ENCODE measurements around the gene ASPA. TPM values are rescaled to one million over a fixed set of nuclear protein-coding genes. Genes with fewer than 3 reads are reported as not detected.
A peak's percentile ranks its signal among the peaks of the same experiment; 100 is the strongest.
"Not testable (repeated sequence)": the region's sequence is repeated elsewhere in the genome, so short reads cannot be mapped to it uniquely, and the experiment has no call there.

ASPA gene
- total RNA-seq, 4 donors from 2014 or later, result 0.89 to 4.8 (median 1.4) TPM

DNA sequence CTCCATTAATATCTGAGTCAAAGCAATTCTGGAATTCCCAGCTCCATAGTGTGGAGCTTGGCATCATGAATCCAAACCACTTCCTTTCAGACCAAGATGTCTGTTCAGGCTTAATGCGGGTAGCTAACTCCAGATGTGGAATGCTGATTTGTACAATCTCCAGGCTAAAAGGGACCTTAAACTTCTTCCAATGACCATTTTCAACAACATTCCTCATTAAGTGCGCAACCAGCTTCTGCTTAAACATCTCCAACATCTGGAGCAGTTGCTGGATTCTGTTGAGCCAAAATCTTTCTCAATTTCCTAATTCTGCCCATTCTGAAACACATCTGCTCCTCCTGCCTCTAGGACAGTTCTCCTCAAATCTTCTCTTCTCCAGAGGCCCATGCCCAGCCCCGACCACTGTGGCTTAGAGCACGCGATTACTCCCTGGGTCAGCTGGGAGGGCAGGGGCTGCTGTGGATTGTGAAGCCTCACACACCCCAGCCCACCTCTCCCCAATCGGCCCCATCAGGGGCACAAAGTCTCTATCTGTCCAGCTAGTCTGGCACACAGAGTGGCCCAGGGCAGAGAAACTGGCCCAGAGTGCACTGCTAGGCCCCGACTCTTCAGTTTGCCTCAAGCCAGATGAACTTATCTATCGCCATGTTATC, 36.2 kb downstream of the ASPA start:
- Histone ChIP-seq H3K27me3 (no peaks in the 10 kb centered on the region), H3K4me3 (peak overlapping the region; percentile 29 to 54 (median 36)), H3K9me3 (no peaks in the 10 kb centered on the region), H3K27ac (peak overlapping the region; percentile 83 to 92 (median 88)), H3K4me1 (peaks cover 24 to 37% of the 10 kb centered on the region in 2 donors), H3K36me3 (no peaks in the 10 kb centered on the region)
- intact Hi-C loops (cut with DNase I; ENCODE audit: low total_unique reads) (loop anchor here (2.0 to 10.0 kb wide), 2 partner anchors 45 to 123 kb away; partner anchors contain the start of genes CTNS, SHPK and TRPV3), in situ Hi-C loops (cut with MboI; ENCODE audit: low sequenced_read_pairs in 4 of 4) (no loop called here)
- DNase-seq (no peak), ATAC-seq (peak; percentile 7 to 21)
- TF ChIP-seq, protein P1, sequence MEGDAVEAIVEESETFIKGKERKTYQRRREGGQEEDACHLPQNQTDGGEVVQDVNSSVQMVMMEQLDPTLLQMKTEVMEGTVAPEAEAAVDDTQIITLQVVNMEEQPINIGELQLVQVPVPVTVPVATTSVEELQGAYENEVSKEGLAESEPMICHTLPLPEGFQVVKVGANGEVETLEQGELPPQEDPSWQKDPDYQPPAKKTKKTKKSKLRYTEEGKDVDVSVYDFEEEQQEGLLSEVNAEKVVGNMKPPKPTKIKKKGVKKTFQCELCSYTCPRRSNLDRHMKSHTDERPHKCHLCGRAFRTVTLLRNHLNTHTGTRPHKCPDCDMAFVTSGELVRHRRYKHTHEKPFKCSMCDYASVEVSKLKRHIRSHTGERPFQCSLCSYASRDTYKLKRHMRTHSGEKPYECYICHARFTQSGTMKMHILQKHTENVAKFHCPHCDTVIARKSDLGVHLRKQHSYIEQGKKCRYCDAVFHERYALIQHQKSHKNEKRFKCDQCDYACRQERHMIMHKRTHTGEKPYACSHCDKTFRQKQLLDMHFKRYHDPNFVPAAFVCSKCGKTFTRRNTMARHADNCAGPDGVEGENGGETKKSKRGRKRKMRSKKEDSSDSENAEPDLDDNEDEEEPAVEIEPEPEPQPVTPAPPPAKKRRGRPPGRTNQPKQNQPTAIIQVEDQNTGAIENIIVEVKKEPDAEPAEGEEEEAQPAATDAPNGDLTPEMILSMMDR (IDR thresholded peaks at IDR 0.05 in 4 of 5, conservative IDR thresholded peaks at IDR 0.05 in 1 of 5), result no peak
- TF ChIP-seq POLR2A (IDR thresholded peaks at IDR 0.05), result no peak

- DNase-seq, result peak; percentile 79 to 84
- H3K27ac ChIP-seq, result peak overlapping the region; percentile 83 to 92 (median 88)
- in situ Hi-C loops (cut with MboI; ENCODE audit: low sequenced_read_pairs in 4 of 4), result no loop called here
- ATAC-seq, result peak; percentile 97
- intact Hi-C loops (cut with DNase I; ENCODE audit: low total_unique reads), result loop anchor here (2.0 to 10.0 kb wide), 2 partner anchors 44 to 122 kb away; partner anchors contain the start of genes CTNS, SHPK and TRPV3
- H3K9me3 ChIP-seq, result no peaks in the 10 kb centered on the region
- peaks cover 24 to 37% of the 10 kb centered on the region in 2 donors for H3K4me1 ChIP-seq
- peak; percentile 20 to 46 for TF ChIP-seq POLR2A (IDR thresholded peaks at IDR 0.05)
- TF ChIP-seq, protein P1 (IDR thresholded peaks at IDR 0.05 in 4 of 5, conservative IDR thresholded peaks at IDR 0.05 in 1 of 5), result no peak
- H3K36me3 ChIP-seq, result no peaks in the 10 kb centered on the region
- H3K4me3 ChIP-seq, result peak overlapping the region; percentile 29 to 54 (median 36)
- no peaks in the 10 kb centered on the region for H3K27me3 ChIP-seq
These were observed 36.8 kb downstream of the ASPA start for GRCh38 chr17:3512505-3513171.

GRCh38 chr17:3513305-3514035, 37.7 kb downstream of the ASPA start:
- Histone ChIP-seq H3K4me3 (peak overlapping the region in 3 of 4 donors; percentile 29 to 54 (median 39)), H3K36me3 (no peaks in the 10 kb centered on the region), H3K4me1 (peaks cover 24 to 37% of the 10 kb centered on the region in 2 donors), H3K27ac (peak overlapping the region; percentile 83 to 92 (median 88)), H3K9me3 (no peaks in the 10 kb centered on the region), H3K27me3 (no peaks in the 10 kb centered on the region)
- DNase-seq, result no peak
- intact Hi-C loops (cut with DNase I; ENCODE audit: low total_unique reads), result loop anchor here (2.0 to 10.0 kb wide), 2 partner anchors 43 to 121 kb away; partner anchors contain the start of genes CTNS, SHPK and TRPV3
- in situ Hi-C loops (cut with MboI; ENCODE audit: low sequenced_read_pairs in 4 of 4), result no loop called here
- TF ChIP-seq POLR2A (IDR thresholded peaks at IDR 0.05), result no peak
- ATAC-seq, result peak; percentile 15 to 31

DNA sequence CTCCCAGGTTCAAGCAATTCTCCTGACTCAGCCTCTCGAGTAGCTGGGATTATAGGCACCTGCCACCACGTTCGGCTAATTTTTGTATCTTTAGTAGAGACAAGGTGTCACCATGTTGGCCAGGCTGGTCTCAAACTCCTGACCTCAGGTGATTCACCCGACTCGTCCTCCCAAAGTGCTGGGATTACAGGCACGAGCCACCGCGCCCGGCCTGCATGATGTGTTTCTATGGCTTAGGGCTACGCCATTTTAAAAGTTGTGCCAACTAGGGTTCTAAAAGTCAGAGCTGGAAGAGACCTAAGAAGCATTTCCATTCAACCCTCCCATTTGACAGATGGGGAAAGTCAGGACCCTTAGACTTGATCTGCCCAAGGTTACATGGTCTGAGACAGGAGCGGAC, 38.4 kb downstream of the ASPA start:
- peak overlapping the region; percentile 83 to 92 (median 88) for H3K27ac ChIP-seq
- intact Hi-C loops (cut with DNase I; ENCODE audit: low total_unique reads), result loop anchor here (10.0 kb wide), 1 partner anchor 121 kb away; the partner anchor contains the start of genes CTNS and SHPK
- DNase-seq; H3K36me3 ChIP-seq; in situ Hi-C loops (cut with MboI; ENCODE audit: low sequenced_read_pairs in 4 of 4); H3K9me3 ChIP-seq; ATAC-seq; H3K27me3 ChIP-seq; H3K4me3 ChIP-seq: not testable (repeated sequence)
- peaks cover 24 to 37% of the 10 kb centered on the region in 2 donors for H3K4me1 ChIP-seq

- in situ Hi-C loops (cut with MboI; ENCODE audit: low sequenced_read_pairs in 4 of 4), result no loop called here
- intact Hi-C loops (cut with DNase I; ENCODE audit: low total_unique reads), result loop anchor here (10.0 kb wide), 1 partner anchor 120 kb away; the partner anchor contains the start of genes CTNS and SHPK
- Histone ChIP-seq H3K27ac (peak overlapping the region in 2 of 4 donors; percentile 35 to 92), H3K4me3 (no peak overlapping the region), H3K36me3 (no peaks in the 10 kb centered on the region), H3K9me3 (no peaks in the 10 kb centered on the region), H3K4me1 (peaks cover 24 to 37% of the 10 kb centered on the region in 2 donors), H3K27me3 (no peaks in the 10 kb centered on the region)
- TF ChIP-seq, protein P1 (IDR thresholded peaks at IDR 0.05 in 4 of 5, conservative IDR thresholded peaks at IDR 0.05 in 1 of 5), result no peak
- no peak for TF ChIP-seq POLR2A (IDR thresholded peaks at IDR 0.05)
- no peak for ATAC-seq
- no peak for DNase-seq
These were observed 39.1 kb downstream of the ASPA start for GRCh38 chr17:3514873-3515272.

GRCh38 chr17:3519472-3519871, 43.7 kb downstream of the ASPA start:
- intact Hi-C loops (cut with DNase I; ENCODE audit: low total_unique reads), result loop anchor here (10.0 kb wide), 1 partner anchor 115 kb away; the partner anchor contains the start of genes CTNS and SHPK
- H3K4me1 ChIP-seq; ATAC-seq; H3K9me3 ChIP-seq; H3K27ac ChIP-seq; H3K4me3 ChIP-seq; H3K36me3 ChIP-seq; in situ Hi-C loops (cut with MboI; ENCODE audit: low sequenced_read_pairs in 4 of 4); H3K27me3 ChIP-seq; DNase-seq: not testable (repeated sequence)

Data from gastrocnemius medialis (tissue), 4 donors.